ENCODE data around the gene HIGD2B. TPM values are rescaled to one million over a fixed set of nuclear protein-coding genes. Genes with fewer than 3 reads are reported as not detected.

Gene HIGD2B
- polyA plus RNA-seq, 6 donors from 2014 or later, result 0.27 TPM; not detected in 5

Other genes starting within 250 kb of the HIGD2B start
- 10 to 100 TPM; 16.1 to 34.9 (median 25.3) TPM for gene ARIH1, start 211.9 kb downstream of the HIGD2B start, polyA plus RNA-seq (ENCODE audit: low read depth in 6 of 6)
- gene GOLGA6B, start 31.5 kb downstream of the HIGD2B start, polyA plus RNA-seq (ENCODE audit: low read depth in 6 of 6), result not detected
- gene BBS4, start within 50 bp of the HIGD2B start, polyA plus RNA-seq (ENCODE audit: low read depth in 6 of 6), result 10 to 100 TPM; 11.4 to 14.9 (median 13.2) TPM
- 100 to 1,000 TPM; 126 to 160 (median 139) TPM for gene ADPGK, start 97.6 kb upstream of the HIGD2B start, polyA plus RNA-seq (ENCODE audit: low read depth in 6 of 6)